HUDEP-2 (cell line): Measurements from ENCODE around the gene IGSF9B.

ENCODE experiments used
- DNase-seq, 76 experiments: peaks; one replicate each; lab custom pipeline; 2025; ENCODE audit not compliant: unreplicated experiment in 76 of 76; lab: John Stamatoyannopoulos, UW

Gene IGSF9B

GRCh38 chr11:133887692-133888332, 69.0 kb downstream of the IGSF9B start:
- no peak for DNase-seq

GRCh38 chr11:133886029-133886428, 70.7 kb downstream of the IGSF9B start:
- no peak for DNase-seq

GRCh38 chr11:133872160-133872559, 84.6 kb downstream of the IGSF9B start:
- DNase-seq = no peak

DNA sequence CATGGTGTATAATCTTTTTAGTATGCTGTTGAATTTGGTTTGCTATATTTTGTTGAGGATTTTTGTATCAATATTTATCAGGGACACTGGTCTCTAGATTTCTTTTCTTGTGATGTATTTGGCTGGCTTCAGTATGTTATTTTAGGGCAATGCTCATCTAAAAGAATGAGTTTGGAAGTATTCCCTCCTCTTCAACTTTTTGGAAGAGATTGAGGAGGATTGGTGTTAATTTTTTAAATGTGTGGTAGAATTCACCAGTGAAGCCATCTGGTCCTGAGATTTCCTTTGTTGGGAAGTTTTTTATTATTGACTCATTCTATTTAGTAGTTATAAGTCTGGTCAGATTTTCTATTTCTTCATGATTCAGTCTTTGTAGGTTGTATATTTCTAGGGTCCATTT, 89.3 kb downstream of the IGSF9B start:
- DNase-seq = no peak

DNA sequence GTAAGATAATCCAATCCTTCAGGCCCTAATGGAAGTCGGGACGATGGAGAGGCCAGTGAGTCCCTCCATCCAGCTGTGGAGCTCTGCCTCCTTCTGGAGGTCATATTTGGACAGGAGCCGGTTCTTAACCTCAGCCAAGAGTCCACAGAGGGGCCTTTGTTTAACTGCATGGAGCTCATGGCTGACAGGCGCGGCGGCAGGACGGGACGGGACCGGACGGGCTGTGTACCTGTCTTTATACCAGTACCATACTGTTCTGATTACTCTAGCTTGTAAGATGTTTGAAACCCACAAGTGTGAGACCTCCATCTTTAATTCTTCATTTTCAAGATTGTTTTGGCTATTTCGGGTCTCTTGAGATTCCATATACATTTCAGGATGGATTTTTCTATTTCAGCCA, 91.3 kb downstream of the IGSF9B start:
- no peak for DNase-seq

GRCh38 chr11:133864756-133865155, 92.0 kb downstream of the IGSF9B start:
- no peak for DNase-seq

DNA sequence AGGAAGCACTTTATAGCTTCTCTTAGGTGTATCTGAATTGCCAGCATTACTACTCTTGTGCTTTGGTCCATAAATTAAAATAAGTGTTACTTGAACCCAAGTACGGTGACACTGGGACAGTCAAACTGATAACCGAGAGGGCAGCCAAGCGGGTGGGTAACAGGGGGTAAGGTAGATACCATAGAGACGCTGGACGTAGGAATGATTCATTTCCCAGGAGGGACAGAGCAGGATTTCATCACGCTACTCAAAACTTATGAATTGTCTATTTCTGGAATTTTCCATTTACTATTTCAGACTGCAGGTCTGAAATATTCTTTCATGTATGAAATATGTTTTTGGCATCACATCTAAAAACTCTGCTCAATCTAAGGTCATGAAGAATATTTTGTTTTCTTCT, 96.6 kb downstream of the IGSF9B start:
- DNase-seq = no peak
